Thymus (tissue), 11 donors: ENCODE results near the gene ASXL1. TPM values are rescaled to one million over a fixed set of nuclear protein-coding genes. Genes with fewer than 3 reads are reported as not detected.
"Not testable (repeated sequence)": the region's sequence is repeated elsewhere in the genome, so short reads cannot be mapped to it uniquely, and the experiment has no call there.

Source experiments
- DNase-seq, 9 donors: peaks; one replicate each; pipeline ENCODE4 v3.0.0-alpha.2; 2013; ENCODE audit warnings: low spot score in 9 of 9, low read depth in 6 of 9, missing footprints in 1 of 9
- H3K27ac ChIP-seq, 2 donors: one replicate each; pipeline ENCODE4 v1.5.1; 2013; ENCODE audit warnings: control low read depth in 1 of 2, low read depth in 1 of 2, low read length in 1 of 2, mild to moderate bottlenecking in 1 of 2, moderate library complexity in 1 of 2
- H3K27me3 ChIP-seq, 2 donors: one replicate each; pipeline ENCODE4 v1.5.1; 2013; ENCODE audit warnings: low read length in 1 of 2; ENCODE audit not compliant: control insufficient read depth in 2 of 2, insufficient read depth in 1 of 2
- H3K36me3 ChIP-seq, 2 donors: one replicate each; pipeline ENCODE4 v1.5.1; 2013; ENCODE audit warnings: low read length in 1 of 2, mild to moderate bottlenecking in 1 of 2, moderate library complexity in 1 of 2; ENCODE audit not compliant: control insufficient read depth in 2 of 2, insufficient read depth in 2 of 2
- H3K4me1 ChIP-seq, 2 donors: one replicate each; pipeline ENCODE4 v1.5.1; 2013; ENCODE audit warnings: low read length in 2 of 2; ENCODE audit not compliant: control insufficient read depth in 2 of 2, insufficient read depth in 2 of 2
- H3K4me3 ChIP-seq, 2 donors: one replicate each; pipeline ENCODE4 v1.5.1; 2013; ENCODE audit warnings: low read length in 2 of 2, control low read depth in 1 of 2, mild to moderate bottlenecking in 1 of 2
- H3K9me3 ChIP-seq, 2 donors: one replicate each; pipeline ENCODE4 v1.5.1; 2013; ENCODE audit warnings: low read length in 1 of 2, mild to moderate bottlenecking in 1 of 2; ENCODE audit not compliant: control insufficient read depth in 2 of 2, insufficient read depth in 1 of 2
- WGBS: extraction: QIAGEN DNeasy Blood & Tissue Kit; methylation state at CpG from one replicate; pipeline ENCODE4 v1.1.7; 2013; 5-methylcytosine and 5-hydroxymethylcytosine counted together
- polyA plus RNA-seq: library from polyadenylated mRNA; stranded (reverse); fragments of 200-250 nt; gene quantifications from one replicate; pipeline ENCODE4 v1.2.3, GENCODE V29; 2013
- total RNA-seq: library from RNA; stranded (reverse); fragments of 120-200 nt; gene quantifications from one replicate; pipeline ENCODE4 v1.2.4, GENCODE V29; 2013
- donor health status: healthy.

The ASXL1 gene
- total and polyA plus RNA-seq, 2 donors, result 34.8 to 40.0 TPM

DNA sequence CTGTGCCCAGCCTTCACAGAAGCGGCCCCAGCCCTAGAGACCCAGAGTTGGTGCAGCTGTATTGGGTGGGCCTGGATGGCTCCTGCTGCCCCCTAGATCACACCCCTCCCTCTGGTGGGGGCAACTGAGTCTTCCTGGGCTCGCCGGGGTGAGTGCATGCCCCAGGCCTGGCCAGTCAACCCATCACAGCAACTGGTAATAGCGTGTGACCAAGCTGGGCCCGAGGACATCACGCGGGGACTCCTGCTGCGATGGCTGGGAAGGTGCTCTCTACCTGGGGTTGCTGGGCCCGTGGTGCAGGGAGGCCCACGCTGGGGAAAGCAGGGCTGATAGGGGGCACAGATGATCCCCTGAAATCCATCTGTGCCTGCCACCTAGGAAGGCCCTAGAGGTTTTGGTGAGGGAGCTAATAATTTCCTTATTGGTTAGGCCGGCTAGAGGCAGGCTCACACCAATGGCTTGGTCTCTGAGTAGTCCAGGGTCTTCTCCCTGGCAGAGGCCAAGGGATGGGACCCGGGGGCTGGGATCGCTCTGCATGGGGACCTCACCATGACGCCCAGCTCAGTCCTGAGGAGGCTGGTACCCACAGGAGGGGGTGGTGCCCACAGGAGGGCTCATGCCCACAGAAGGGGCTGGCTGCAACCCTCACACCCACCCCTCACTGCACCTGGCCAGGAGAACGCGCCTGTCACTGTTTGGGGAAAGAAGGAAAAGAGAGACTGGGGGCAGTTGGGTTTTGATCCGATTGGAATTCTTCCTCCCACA lies 103.9 kb downstream of the ASXL1 start:
- 96% methylated on average over 17 of the region's 17 CpGs for WGBS
- Histone ChIP-seq H3K9me3 (no peaks in the 10 kb centered on the region), H3K4me1 (peaks cover 0 to 9% of the 10 kb centered on the region in 2 donors), H3K27ac (no peak overlapping the region), H3K27me3 (no peaks in the 10 kb centered on the region), H3K36me3 (peaks cover 48 to 75% of the 10 kb centered on the region in 2 donors), H3K4me3 (no peak overlapping the region)
- no peak for DNase-seq

DNA sequence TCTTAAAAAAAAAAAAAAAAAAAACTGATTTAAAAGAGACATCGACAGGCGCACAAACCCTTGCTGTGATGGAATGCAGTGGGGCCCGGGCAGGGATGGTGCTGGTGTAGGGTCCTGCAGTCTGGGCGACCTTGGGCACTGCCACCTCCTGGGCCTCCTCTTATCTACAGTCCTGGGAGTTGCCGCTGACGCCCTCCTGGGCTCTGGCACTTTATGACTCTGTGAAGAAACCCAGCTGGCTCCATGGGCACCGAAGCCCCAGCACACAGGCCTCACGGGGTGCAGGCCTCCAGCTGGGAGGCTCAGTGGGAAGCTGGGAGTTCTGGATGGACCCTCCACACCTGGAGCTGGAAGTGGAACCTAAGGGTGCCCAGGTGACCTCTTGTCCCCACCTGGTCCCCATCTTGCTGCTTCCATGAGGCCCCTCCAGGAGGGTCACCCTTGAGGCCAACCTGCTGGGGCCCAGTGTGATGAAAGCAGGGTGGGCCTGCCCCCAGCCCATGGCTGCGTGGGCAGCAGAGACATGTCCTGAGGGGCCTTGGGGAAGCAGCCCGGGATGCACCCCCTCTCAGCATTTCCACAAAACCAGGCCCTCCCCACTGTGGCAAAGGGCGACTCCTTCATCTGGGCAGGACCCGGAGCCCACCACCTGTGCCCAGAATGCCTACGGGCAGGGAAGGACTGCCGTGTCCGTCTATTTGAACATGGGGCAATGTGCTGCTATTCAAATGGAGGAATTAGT lies 104.9 kb downstream of the ASXL1 start:
- no peak overlapping the region for H3K4me3 ChIP-seq
- DNase-seq, result no peak
- H3K36me3 ChIP-seq, result peaks cover 58 to 76% of the 10 kb centered on the region in 2 donors

DNA sequence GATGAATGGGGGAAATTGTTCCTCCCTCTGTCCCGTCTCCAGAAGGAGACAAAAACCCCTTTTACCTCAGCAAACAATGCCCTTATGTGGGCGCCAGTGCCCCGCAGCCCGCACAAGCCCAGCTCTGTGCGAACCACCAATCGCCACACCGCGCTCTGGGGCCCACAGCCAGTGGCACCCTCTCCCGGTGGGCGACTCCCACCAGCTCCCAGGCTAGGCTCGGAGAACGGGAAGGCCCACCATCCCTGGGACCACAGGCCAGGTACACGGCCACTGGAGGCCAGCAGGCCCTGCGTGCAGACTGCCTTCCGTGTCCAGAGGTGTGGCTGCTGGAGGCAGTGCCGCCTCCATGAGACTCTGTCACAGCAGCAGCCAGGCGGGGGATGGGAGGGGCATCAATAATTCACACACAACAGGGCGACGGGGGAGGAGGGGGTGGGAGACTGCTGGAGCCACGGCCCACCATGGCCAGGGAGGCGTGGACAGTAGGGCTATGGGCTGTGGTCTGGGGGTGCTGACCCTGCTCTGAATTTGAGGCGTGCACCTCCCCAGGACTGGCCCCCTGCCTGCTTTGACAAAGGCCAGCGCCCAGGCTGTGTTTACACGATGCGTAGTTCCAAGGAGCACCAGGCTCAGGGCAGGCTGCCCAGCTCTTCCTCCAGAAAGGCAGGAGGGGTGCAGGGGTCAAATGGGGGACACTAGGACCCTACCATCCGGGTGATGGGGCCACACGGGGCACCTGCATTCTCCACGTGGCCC lies 105.7 kb downstream of the ASXL1 start:
- Histone ChIP-seq H3K27ac (no peak overlapping the region), H3K9me3 (no peaks in the 10 kb centered on the region), H3K4me3 (no peak overlapping the region), H3K4me1 (no peaks in the 10 kb centered on the region), H3K36me3 (peaks cover 60 to 71% of the 10 kb centered on the region in 2 donors), H3K27me3 (no peaks in the 10 kb centered on the region)
- 96% methylated on average over 28 of the region's 28 CpGs for WGBS
- no peak for DNase-seq

More for the DNA sequence above, 104.9 kb downstream of the ASXL1 start:
- Histone ChIP-seq H3K9me3 (no peaks in the 10 kb centered on the region), H3K27ac (no peak overlapping the region), H3K27me3 (no peaks in the 10 kb centered on the region), H3K4me1 (no peaks in the 10 kb centered on the region)
- WGBS, result 98% methylated on average over 15 of the region's 15 CpGs

DNA sequence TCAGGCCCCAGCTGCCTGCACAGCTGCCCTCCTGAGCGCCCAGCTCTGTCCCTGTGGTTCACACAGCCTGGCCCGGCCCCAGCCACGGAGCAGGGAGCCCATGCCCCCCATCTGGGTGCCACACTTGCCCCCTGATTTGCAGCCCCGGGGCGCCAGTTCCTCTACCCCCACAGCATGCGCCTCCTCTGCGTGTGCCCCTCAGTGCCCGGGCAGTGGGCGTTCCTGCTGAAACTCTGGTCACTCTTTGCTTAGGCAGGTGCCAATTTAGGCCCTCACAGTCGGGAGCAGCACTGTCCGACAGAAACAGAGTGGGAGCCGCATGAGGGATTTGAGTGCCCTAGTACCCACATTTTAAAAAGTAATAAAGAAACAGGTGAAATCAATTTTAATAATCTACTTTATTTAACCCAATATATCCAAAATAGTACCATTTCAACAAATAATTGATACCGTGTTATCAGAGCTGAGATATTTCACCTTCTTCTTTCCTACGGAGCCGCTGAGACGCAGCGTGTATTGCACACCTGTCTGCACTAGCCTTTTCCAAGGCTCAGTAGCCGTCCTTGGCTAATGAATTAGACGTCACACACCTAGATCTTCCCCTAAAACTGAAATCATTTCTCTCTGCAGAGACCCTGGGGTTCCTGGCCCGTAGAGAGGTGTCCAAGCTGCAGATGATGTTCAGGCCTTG lies 106.4 kb downstream of the ASXL1 start:
- no peak for DNase-seq
- H3K27ac ChIP-seq, result no peak overlapping the region
- WGBS, result 97% methylated on average over 20 of the region's 20 CpGs
- H3K9me3 ChIP-seq, result no peaks in the 10 kb centered on the region
- peaks cover 60 to 69% of the 10 kb centered on the region in 2 donors for H3K36me3 ChIP-seq
- no peaks in the 10 kb centered on the region for H3K27me3 ChIP-seq
- H3K4me1 ChIP-seq, result no peaks in the 10 kb centered on the region
- no peak overlapping the region for H3K4me3 ChIP-seq

DNA sequence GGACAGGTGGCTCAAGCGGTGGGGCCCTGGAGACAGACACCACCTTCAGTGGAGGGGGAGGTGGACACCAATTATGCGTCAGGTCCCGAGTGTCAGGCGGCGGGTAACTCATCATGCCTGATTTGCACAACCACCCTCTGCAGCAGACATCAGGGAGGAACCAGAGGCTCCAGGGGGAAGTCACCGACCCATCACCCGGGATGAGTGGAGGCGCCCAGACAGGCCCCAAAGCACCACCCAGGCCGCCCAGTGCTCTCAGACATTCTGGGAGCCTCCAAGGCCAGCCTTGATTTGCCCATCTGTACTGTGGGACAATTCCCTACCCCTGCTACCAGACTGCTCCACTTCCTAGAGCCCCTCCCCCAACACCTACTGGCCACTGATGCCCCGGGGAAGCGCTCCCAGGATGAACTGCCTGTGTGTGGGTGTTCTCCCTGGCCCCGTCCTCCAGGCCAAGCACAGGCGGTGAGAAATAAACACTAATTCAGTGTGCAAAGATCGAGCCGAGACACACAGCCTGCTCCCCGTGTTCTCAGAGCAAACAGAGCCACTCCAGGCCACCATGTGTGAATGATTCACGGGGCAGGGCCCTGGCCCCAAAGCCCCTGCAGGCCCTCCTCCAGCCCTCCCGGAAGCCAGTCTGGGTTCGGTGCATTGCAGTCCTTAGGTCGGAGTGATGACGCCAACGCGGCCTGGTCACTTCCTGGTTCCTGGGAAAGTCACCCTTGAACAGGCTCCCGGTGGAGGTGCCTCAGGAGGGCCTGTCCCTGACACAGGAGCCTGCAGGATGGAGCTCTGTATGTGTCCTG lies 107.2 kb downstream of the ASXL1 start:
- H3K4me3 ChIP-seq, result no peak overlapping the region
- no peak overlapping the region for H3K27ac ChIP-seq
- H3K27me3 ChIP-seq, result no peaks in the 10 kb centered on the region
- WGBS, result 96% methylated on average over 24 of the region's 24 CpGs
- H3K9me3 ChIP-seq, result no peaks in the 10 kb centered on the region
- no peak for DNase-seq
- peaks cover 0 to 2% of the 10 kb centered on the region in 2 donors for H3K4me1 ChIP-seq
- peaks cover 61 to 63% of the 10 kb centered on the region in 2 donors for H3K36me3 ChIP-seq

DNA sequence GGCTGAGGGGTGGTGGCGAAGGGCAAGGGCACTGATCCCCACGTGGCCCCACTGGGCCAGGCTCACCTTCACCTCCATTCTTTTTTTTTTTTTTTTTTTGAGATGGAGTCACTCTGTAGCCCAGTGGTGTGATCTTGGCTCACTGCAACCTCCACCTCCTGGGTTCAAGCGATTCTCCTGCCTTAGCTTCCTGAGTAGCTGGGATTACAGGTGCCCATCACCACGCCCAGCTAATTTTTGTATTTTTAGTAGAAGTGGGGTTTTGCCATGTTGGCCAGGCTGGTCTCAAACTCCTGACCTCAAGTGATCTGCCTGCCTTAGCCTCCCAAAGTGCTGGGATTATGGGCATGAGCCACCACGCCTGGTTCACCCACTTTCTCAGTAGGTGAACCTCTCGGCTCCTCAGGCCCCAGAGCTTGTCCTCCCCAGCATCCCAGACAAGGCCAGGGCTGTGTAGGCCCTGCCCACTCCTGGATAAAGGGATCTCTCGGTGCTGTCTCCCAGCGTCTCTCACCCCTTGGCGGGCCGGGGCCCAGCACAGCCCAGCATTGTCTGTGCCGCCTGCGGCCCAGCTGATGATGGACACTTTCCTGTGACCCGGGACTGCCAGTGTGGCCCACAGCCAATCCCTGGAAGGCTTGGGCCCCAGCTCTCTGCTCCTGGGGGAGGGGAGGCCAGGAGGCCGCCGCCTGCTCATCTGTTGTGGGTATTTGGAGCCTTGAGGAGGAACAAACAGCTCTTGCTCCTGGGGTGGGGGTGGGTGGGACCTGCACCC lies 108.0 kb downstream of the ASXL1 start:
- Histone ChIP-seq H3K4me1 (peaks cover 0 to 10% of the 10 kb centered on the region in 2 donors), H3K36me3 (peaks cover 60 to 63% of the 10 kb centered on the region in 2 donors)
- 97% methylated on average over 15 of the region's 15 CpGs for WGBS
- H3K9me3 ChIP-seq, H3K4me3 ChIP-seq, H3K27ac ChIP-seq, DNase-seq, H3K27me3 ChIP-seq: not testable (repeated sequence)

DNA sequence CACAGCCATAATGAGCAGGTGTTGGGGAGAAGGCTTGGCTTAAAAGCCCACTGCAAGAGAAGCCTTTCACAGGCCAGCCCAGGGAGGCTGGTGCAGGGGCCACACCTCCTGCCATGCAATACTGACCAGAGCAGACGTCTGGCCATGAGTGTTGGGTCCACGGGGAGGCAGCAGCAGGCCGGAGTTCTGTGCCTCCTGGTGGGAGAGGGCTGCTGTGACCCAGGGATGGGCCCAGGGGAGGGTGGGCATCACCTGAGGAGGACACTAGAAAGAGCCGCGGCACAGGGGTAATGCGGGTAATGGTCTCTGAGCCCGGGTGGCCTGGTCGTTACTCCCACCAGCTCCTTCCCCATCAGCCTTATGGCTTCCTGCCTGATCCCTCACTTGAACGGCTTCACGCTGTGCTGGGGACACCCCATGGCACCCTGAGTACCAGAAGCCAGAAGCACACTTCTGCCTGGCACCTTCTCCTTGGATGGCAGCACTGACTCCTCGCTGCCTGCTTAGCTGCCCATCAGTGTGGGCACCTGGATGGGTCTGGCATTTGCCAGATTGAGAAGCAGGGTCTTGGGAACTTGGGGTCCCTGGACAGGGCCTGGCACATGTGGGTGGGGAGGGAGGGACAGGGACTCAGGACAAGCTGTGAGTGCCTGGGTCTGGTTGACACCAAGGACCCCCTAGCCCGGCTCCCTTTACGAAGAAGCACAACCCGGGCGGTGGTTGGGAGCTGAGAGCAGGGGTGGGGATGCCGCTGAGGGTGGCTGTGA lies 108.8 kb downstream of the ASXL1 start:
- 92% methylated on average over 16 of the region's 16 CpGs for WGBS
- H3K4me3 ChIP-seq, result no peak overlapping the region

More for the DNA sequence above, 108.8 kb downstream of the ASXL1 start:
- Histone ChIP-seq H3K36me3 (peaks cover 68% of the 10 kb centered on the region in 2 donors), H3K4me1 (peaks cover 0 to 13% of the 10 kb centered on the region in 2 donors), H3K9me3 (no peaks in the 10 kb centered on the region), H3K27ac (peak overlapping the region in 1 of 2 donors; percentile 2), H3K27me3 (no peaks in the 10 kb centered on the region)
- no peak for DNase-seq
